ENCODE measurements around the gene GRIN2D. TPM values are rescaled to one million over a fixed set of nuclear protein-coding genes. Genes with fewer than 3 reads are reported as not detected.

The GRIN2D gene
- total RNA-seq, 2 experiments from 2014 or later, result 0.13 to 0.18 TPM

DNA sequence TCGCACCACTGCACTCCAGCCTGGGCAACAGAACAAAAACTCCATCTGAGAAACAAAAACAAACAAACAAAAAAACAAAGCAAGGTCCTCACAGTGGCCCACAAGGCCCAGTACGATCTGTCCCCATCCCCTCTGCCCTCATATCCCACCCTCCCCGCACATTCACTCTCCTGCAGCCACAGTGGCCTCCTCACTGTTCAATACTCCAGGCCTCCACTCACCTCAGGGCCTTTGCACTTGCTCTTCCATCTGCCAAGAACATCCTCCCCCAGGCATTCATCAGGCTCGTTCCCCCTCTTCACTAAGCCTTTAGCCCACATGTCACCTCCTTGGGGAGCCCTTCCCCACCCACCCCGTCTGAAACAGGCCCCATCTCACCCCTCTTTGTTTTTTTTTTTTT lies 34.3 kb upstream of the GRIN2D start:
- POLR2A ChIA-PET, result interaction anchor here (1.7 kb wide), 1 partner anchor 25 kb away, joined by 5 read pairs; no protein-coding TSS in a partner anchor
- CTCF ChIA-PET, result no interaction called here

DNA sequence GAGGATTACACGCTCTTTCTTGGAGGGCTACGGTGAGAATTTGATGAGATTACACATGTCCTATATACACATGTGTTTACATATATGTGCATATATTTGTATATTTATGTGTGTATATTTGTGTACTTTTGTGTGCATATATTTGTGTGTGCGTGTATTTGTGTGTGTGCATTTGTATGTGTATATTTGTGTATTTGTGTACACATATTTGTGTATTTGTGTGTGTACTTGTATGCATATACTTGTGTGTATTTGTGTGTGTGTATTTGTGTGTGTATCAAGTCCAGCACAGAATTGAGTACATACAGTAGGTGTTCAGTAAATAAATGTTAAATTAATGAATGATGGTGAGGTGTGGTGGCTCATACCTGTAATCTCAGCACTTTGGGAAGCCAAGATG lies 31.6 kb upstream of the GRIN2D start:
- ATAC-seq, result no peak
- TF ChIP-seq, protein P1, sequence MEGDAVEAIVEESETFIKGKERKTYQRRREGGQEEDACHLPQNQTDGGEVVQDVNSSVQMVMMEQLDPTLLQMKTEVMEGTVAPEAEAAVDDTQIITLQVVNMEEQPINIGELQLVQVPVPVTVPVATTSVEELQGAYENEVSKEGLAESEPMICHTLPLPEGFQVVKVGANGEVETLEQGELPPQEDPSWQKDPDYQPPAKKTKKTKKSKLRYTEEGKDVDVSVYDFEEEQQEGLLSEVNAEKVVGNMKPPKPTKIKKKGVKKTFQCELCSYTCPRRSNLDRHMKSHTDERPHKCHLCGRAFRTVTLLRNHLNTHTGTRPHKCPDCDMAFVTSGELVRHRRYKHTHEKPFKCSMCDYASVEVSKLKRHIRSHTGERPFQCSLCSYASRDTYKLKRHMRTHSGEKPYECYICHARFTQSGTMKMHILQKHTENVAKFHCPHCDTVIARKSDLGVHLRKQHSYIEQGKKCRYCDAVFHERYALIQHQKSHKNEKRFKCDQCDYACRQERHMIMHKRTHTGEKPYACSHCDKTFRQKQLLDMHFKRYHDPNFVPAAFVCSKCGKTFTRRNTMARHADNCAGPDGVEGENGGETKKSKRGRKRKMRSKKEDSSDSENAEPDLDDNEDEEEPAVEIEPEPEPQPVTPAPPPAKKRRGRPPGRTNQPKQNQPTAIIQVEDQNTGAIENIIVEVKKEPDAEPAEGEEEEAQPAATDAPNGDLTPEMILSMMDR (IDR thresholded peaks at IDR 0.05), result no peak
- no peak for DNase-seq
- intact Hi-C loops (cut with micrococcal nuclease), result loop anchor here (10.0 kb wide), 1 partner anchor 103 kb away; the partner anchor contains the start of gene CYTH2
- no peaks in the 10 kb centered on the region for H3K27me3 Mint-ChIP-seq
- no peak overlapping the region for H3K4me3 Mint-ChIP-seq
- peaks cover 9% of the 10 kb centered on the region for H3K36me3 Mint-ChIP-seq (ENCODE audit: low read depth)
- ChIA-PET POLR2A (interaction anchor here (0.7 to 1.6 kb wide), 3 partner anchors 15 to 35 kb away, joined by 3 to 4 read pairs (median 3); no protein-coding TSS in a partner anchor), CTCF (interaction anchor here (3.1 kb wide), 1 partner anchor 29 kb away, joined by 25 read pairs; the partner anchor contains the start of gene KDELR1)
- no peaks in the 10 kb centered on the region for H3K9me3 Mint-ChIP-seq
- no peak overlapping the region for H3K27ac Mint-ChIP-seq
- H3K4me1 Mint-ChIP-seq (ENCODE audit: low read depth), result peaks cover 10% of the 10 kb centered on the region

More for the DNA sequence above, 34.3 kb upstream of the GRIN2D start:
- Mint-ChIP-seq H3K36me3 (ENCODE audit: low read depth) (peaks cover 9% of the 10 kb centered on the region), H3K9me3 (no peaks in the 10 kb centered on the region), H3K4me1 (ENCODE audit: low read depth) (peaks cover 4% of the 10 kb centered on the region), H3K27ac (no peak overlapping the region), H3K27me3 (no peaks in the 10 kb centered on the region), H3K4me3 (no peak overlapping the region)
- TF ChIP-seq, protein P1 (IDR thresholded peaks at IDR 0.05), result no peak
- DNase-seq, result no peak
- no peak for ATAC-seq
- intact Hi-C loops (cut with micrococcal nuclease), result no loop called here

GRCh38 chr19:48362716-48363499 lies 30.6 kb upstream of the GRIN2D start:
- H3K36me3 Mint-ChIP-seq (ENCODE audit: low read depth), result peaks cover 6% of the 10 kb centered on the region
- H3K27ac Mint-ChIP-seq, result peak overlapping the region; percentile 96
- H3K4me1 Mint-ChIP-seq (ENCODE audit: low read depth), result peaks cover 10% of the 10 kb centered on the region
- ChIA-PET CTCF (interaction anchor here (0.7 to 3.1 kb wide), 8 partner anchors 12 to 103 kb away, joined by 3 to 25 read pairs (median 4); partner anchors contain the start of genes GRIN2D and KDELR1), POLR2A (interaction anchor here (0.6 to 1.6 kb wide), 7 partner anchors 16 to 151 kb away, joined by 3 to 4 read pairs (median 4); no protein-coding TSS in a partner anchor)
- no peaks in the 10 kb centered on the region for H3K27me3 Mint-ChIP-seq
- TF ChIP-seq, protein P1 (IDR thresholded peaks at IDR 0.05), result no peak
- peak; percentile 93 for DNase-seq
- peak; percentile 64 for ATAC-seq
- intact Hi-C loops (cut with micrococcal nuclease), result loop anchor here (10.0 kb wide), 1 partner anchor 102 kb away; the partner anchor contains the start of gene CYTH2
- no peaks in the 10 kb centered on the region for H3K9me3 Mint-ChIP-seq
- H3K4me3 Mint-ChIP-seq, result peak overlapping the region; percentile 86

- H3K4me3 Mint-ChIP-seq, result peak overlapping the region; percentile 86
- H3K27me3 Mint-ChIP-seq, result no peaks in the 10 kb centered on the region
- DNase-seq, result peak; percentile 35
- CTCF ChIA-PET, result interaction anchor here (0.8 to 3.1 kb wide), 10 partner anchors 12 to 282 kb away, joined by 3 to 25 read pairs (median 5); partner anchors contain the start of genes GRIN2D and KDELR1
- peaks cover 5% of the 10 kb centered on the region for H3K36me3 Mint-ChIP-seq (ENCODE audit: low read depth)
- TF ChIP-seq, protein P1 (IDR thresholded peaks at IDR 0.05), result no peak
- no peaks in the 10 kb centered on the region for H3K9me3 Mint-ChIP-seq
- intact Hi-C loops (cut with micrococcal nuclease), result loop anchor here (10.0 kb wide), 1 partner anchor 101 kb away; the partner anchor contains the start of gene CYTH2
- H3K4me1 Mint-ChIP-seq (ENCODE audit: low read depth), result peaks cover 10% of the 10 kb centered on the region
- peak; percentile 2 for ATAC-seq
- POLR2A ChIA-PET, result interaction anchor here (0.8 to 1.6 kb wide), 9 partner anchors 24 to 124 kb away, joined by 3 to 6 read pairs (median 3); no protein-coding TSS in a partner anchor
- peak overlapping the region; percentile 96 for H3K27ac Mint-ChIP-seq
Measured at GRCh38 chr19:48363500-48363809, 30.0 kb upstream of the GRIN2D start.

Measured in activated CD8-positive, alpha-beta T cell treated with anti-CD3 and anti-CD28 coated beads for 36 hours (primary cell).